Islet of Langerhans (tissue), 1 donor: ENCODE data around the gene WNT4.

Experiments used
- FAIRE-seq: peaks from one replicate; lab custom pipeline; 2011; peaks lifted over from hg19 to GRCh38; lab: Jason Lieb, UNC

WNT4 gene

GRCh38 chr1:22129501-22130117, 13.3 kb downstream of the WNT4 start:
- FAIRE-seq: no peak

GRCh38 chr1:22128392-22128791, 14.5 kb downstream of the WNT4 start:
- FAIRE-seq: no peak

- FAIRE-seq: no peak
Observed at GRCh38 chr1:22127731-22128130, 15.2 kb downstream of the WNT4 start.

- no peak for FAIRE-seq
Observed at GRCh38 chr1:22127248-22127647, 15.6 kb downstream of the WNT4 start.

- no peak for FAIRE-seq
Observed at GRCh38 chr1:22126531-22126930, 16.4 kb downstream of the WNT4 start.

- FAIRE-seq: no peak
Observed at GRCh38 chr1:22124592-22125229, 18.2 kb downstream of the WNT4 start.

GRCh38 chr1:22123901-22124404, 18.9 kb downstream of the WNT4 start:
- FAIRE-seq: no peak

GRCh38 chr1:22123071-22123390, 19.9 kb downstream of the WNT4 start:
- no peak for FAIRE-seq

GRCh38 chr1:22122273-22123070, 20.4 kb downstream of the WNT4 start:
- no peak for FAIRE-seq

GRCh38 chr1:22121421-22121911, 21.4 kb downstream of the WNT4 start:
- peak; percentile 77 for FAIRE-seq

- FAIRE-seq: no peak
Observed at GRCh38 chr1:22120469-22120790, 22.5 kb downstream of the WNT4 start.

- FAIRE-seq: no peak
Observed at GRCh38 chr1:22119626-22120468, 23.1 kb downstream of the WNT4 start.

GRCh38 chr1:22118291-22118992, 24.5 kb downstream of the WNT4 start:
- FAIRE-seq: no peak

GRCh38 chr1:22117851-22118250, 25.0 kb downstream of the WNT4 start:
- no peak for FAIRE-seq

- no peak for FAIRE-seq
Observed at GRCh38 chr1:22117238-22117637, 25.7 kb downstream of the WNT4 start.

GRCh38 chr1:22115286-22115685, 27.6 kb downstream of the WNT4 start:
- FAIRE-seq: no peak

- FAIRE-seq: no peak
Observed at GRCh38 chr1:22114083-22115012, 28.5 kb downstream of the WNT4 start.

- FAIRE-seq: no peak
Observed at GRCh38 chr1:22112554-22112953, 30.3 kb downstream of the WNT4 start.

GRCh38 chr1:22111620-22112019, 31.3 kb downstream of the WNT4 start:
- FAIRE-seq: no peak

GRCh38 chr1:22111115-22111514, 31.8 kb downstream of the WNT4 start:
- FAIRE-seq: no peak

GRCh38 chr1:22110016-22110415, 32.9 kb downstream of the WNT4 start:
- no peak for FAIRE-seq
